T-helper 2 cell treated with Interferon-gamma antibody and Interleukin-4, amounts not matched to agents 5 μg/mL and 100 μg/mL, for 36 hours (primary cell): ENCODE measurements around the gene MYPN.
"Not testable (repeated sequence)": the region's sequence is repeated elsewhere in the genome, so short reads cannot be mapped to it uniquely, and the experiment has no call there.

Experiments used
- DNase-seq: peaks from one replicate; pipeline ENCODE4 v3.0.0; 2021; ENCODE audit warnings: low spot score
- H3K27ac Mint-ChIP-seq: one replicate; pipeline ENCODE4 v1.8.0; 2021; ENCODE audit warnings: mild to moderate bottlenecking, mixed read lengths
- H3K27me3 Mint-ChIP-seq: one replicate; pipeline ENCODE4 v1.8.0; 2021; ENCODE audit warnings: low read depth, mixed read lengths
- H3K36me3 Mint-ChIP-seq: one replicate; pipeline ENCODE4 v1.8.0; 2021; ENCODE audit warnings: low read depth, mixed read lengths
- H3K4me1 Mint-ChIP-seq: one replicate; pipeline ENCODE4 v1.8.0; 2021; ENCODE audit warnings: low read depth, mixed read lengths
- H3K4me3 Mint-ChIP-seq: one replicate; pipeline ENCODE4 v1.8.0; 2022; ENCODE audit warnings: mild to moderate bottlenecking, moderate library complexity, mixed read lengths
- H3K9me3 Mint-ChIP-seq: one replicate; pipeline ENCODE4 v1.8.0; 2021; ENCODE audit warnings: mixed read lengths

MYPN gene

DNA sequence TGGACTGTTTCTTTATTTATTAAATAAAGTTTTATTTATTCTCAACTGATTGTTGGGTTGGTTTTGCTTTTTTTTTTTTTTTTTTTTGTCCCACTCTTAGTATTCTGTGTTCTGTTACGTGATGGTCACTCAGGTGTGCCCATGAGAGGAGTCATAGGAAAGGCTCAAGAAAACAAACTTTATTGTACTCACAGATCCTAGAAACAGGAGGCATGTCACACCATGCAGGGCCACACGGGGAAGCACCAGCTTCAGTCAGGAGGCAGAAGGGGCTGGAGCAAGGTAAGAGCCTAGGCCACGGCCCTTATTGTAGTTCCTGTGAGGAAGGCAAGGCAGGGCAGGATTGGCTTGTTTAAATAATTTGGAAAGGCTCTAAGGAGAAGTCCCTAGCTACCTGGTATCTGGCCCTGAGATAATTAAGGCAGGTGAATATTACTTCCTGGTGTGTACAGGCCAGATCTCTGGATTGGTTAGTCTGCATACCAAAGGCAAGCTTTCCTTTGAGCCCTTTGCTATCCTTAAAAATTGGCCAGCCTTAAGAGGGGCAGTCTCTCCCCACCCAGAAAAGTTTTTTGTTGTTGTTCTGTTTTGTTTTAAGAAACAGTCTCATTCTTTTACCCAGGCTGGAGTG lies 114.4 kb downstream of the MYPN start:
- no peaks in the 10 kb centered on the region for H3K36me3 Mint-ChIP-seq

DNA sequence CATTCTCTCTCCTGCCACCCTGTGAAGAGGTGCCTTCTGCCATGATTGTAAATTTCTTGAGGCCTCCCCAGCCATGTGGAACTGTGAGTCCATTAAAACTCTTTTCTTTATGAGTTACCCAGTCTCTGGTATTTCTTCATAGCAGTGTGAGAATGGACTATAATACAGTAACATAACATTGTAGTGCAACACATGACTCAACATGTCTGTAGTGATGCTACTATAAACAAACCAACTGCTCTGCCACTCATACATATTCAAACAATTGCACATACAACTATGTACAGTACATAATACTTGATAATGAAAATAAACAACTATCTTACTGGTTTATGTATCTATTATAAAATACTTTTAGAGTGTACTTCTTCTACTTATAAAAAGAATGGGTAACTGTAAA lies 115.5 kb downstream of the MYPN start:
- H3K36me3 Mint-ChIP-seq, result no peaks in the 10 kb centered on the region
- no peak overlapping the region for H3K27ac Mint-ChIP-seq
- H3K9me3 Mint-ChIP-seq, result no peaks in the 10 kb centered on the region
- H3K4me1 Mint-ChIP-seq, result no peaks in the 10 kb centered on the region
- no peak overlapping the region for H3K4me3 Mint-ChIP-seq
- H3K27me3 Mint-ChIP-seq, result peaks cover 20% of the 10 kb centered on the region
- no peak for DNase-seq

More for the DNA sequence above, 114.4 kb downstream of the MYPN start:
- no peak for DNase-seq
- peaks cover 15% of the 10 kb centered on the region for H3K27me3 Mint-ChIP-seq
- no peaks in the 10 kb centered on the region for H3K9me3 Mint-ChIP-seq
- H3K27ac Mint-ChIP-seq, result no peak overlapping the region
- no peak overlapping the region for H3K4me3 Mint-ChIP-seq
- no peaks in the 10 kb centered on the region for H3K4me1 Mint-ChIP-seq

DNA sequence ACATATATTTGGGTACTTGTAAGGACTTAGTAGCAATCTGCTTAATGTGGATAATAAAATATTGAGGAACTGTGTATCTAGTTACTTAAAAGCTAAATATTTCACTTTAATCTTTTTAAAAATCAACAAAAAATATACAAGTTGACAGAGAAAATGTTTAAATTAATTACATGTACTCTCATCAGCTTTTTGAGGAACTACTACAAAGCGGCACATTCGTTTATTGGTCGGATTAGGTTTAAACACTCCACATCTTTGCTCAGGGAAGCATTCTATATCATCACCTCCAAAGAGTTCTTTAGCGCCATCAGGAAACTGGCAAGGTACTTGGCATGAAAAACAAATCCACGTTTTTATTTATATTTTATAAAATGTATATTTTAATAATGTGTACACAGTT lies 121.0 kb downstream of the MYPN start:
- Mint-ChIP-seq H3K9me3 (no peaks in the 10 kb centered on the region), H3K4me1 (peaks cover 6% of the 10 kb centered on the region), H3K4me3 (peak overlapping the region; percentile 82), H3K36me3 (no peaks in the 10 kb centered on the region), H3K27ac (no peak overlapping the region), H3K27me3 (peaks cover 53% of the 10 kb centered on the region)
- no peak for DNase-seq

DNA sequence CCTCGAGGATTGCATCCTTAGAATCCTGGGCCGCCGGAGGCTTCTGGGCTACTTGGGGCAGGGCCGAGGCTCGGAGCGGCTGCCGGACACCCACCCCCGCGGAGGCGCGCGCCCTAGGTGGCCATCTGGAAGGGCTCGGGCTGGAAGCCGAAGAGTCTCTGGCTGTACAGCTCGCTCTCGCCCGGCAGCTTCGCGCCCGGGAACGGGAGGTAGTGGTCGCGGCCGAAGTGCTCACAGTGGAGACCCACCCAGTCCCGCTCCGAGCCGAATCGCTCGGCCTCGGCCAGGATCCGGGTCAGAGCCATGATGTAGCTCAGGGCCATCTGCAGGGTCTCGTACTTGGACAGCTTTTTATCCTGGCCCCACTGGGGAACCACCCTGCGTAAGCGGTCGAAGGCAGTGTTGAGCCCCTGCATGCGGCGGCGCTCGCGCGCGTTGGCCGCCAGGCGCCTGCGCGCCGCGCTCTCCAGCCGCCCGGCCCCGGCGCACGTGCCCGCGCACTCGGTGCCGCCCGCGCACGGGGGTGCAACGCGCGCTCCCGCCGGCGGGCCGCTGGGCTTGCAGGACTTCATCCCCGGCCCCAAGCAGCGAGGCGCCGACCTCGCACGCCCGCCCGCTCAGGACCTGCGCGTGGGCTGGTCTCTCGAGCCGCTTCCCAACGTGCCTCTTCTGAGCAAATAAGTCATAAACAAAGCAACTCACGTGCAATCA lies 122.0 kb downstream of the MYPN start:
- peak; percentile 51 for DNase-seq
- H3K36me3 Mint-ChIP-seq, result no peaks in the 10 kb centered on the region
- no peak overlapping the region for H3K27ac Mint-ChIP-seq
- peaks cover 57% of the 10 kb centered on the region for H3K27me3 Mint-ChIP-seq
- no peaks in the 10 kb centered on the region for H3K9me3 Mint-ChIP-seq
- peak overlapping the region; percentile 82 for H3K4me3 Mint-ChIP-seq
- H3K4me1 Mint-ChIP-seq, result peaks cover 6% of the 10 kb centered on the region

DNA sequence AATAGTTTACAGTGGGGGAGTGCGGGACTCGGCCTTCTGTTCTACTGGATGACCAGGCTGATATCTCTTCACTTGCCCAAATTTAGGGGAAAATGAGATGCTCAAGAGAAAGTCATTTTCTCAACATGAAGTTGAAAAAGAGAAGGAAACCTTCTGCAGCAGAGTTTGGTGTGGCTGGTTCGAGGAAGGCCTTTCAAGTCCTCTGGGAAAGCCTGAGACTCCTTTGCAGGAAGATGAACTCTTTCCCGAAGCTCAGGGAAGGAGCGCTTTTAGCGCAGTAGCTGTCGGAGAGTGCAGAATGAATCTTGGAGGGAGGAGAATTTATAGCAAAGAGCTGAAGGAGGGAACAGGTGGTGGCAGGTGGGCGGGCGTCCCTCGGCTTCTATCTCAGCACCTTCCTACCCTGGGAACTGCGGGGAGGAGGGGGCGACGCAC lies 122.5 kb downstream of the MYPN start, which contains the start of gene ATOH7:
Gene ATOH7, minus strand, starts transcription at position 297 of the 435 bp plus-strand sequence. CDS start 436 bp downstream, outside the sequence.
- Mint-ChIP-seq H3K4me3 (peak within 1 kb of the TSS; percentile 82), H3K9me3 (no peaks in the 10 kb centered on the region), H3K36me3 (no peaks in the 10 kb centered on the region), H3K27me3 (peaks cover 57% of the 10 kb centered on the region), H3K4me1 (peaks cover 6% of the 10 kb centered on the region), H3K27ac (no peak within 1 kb of the TSS)
- DNase-seq, result no peak

DNA sequence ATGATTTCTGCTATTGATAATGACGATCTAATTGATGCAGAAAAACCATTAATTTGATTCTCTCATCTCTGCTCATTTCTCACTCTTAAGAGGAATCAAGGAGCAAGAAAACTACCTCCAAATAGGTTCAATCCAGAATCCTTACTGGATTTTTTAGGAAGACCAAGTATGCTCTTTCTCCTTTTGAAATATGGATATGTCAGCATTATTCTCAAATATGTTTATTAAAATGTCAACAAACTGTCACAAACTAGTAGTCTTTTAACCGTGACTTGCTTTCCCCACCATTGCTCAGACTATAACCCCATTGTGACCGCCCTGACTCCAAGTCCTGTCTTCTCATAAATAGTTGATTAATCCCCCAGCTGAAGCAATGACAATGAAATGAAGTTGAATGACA lies 123.8 kb downstream of the MYPN start:
- Mint-ChIP-seq H3K27ac (no peak overlapping the region), H3K4me1 (peaks cover 6% of the 10 kb centered on the region), H3K9me3 (no peaks in the 10 kb centered on the region), H3K27me3 (peaks cover 49% of the 10 kb centered on the region), H3K36me3 (no peaks in the 10 kb centered on the region), H3K4me3 (no peak overlapping the region)
- DNase-seq, result no peak

DNA sequence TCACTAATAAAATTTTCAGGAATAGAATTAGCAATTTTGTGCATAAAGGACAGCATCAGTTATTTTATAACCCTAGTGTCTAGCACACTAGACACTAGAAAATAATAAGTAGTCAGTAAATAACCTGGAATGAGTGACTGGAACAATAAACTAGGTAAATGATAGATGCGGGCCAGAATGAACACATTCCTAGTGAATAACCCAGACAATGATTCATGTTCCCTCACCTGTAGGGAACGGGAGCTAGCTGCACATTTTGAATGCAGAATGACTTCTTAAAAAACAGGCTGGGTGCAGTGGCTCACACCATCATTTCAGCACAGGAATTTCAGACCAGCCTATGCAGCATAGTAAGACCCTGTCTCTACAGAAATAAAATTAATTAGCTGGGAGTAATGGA lies 125.8 kb downstream of the MYPN start:
- Mint-ChIP-seq H3K27me3 (peaks cover 36% of the 10 kb centered on the region), H3K4me1 (peaks cover 6% of the 10 kb centered on the region), H3K36me3 (no peaks in the 10 kb centered on the region), H3K4me3 (no peak overlapping the region), H3K9me3 (no peaks in the 10 kb centered on the region), H3K27ac (no peak overlapping the region)
- DNase-seq, result no peak

DNA sequence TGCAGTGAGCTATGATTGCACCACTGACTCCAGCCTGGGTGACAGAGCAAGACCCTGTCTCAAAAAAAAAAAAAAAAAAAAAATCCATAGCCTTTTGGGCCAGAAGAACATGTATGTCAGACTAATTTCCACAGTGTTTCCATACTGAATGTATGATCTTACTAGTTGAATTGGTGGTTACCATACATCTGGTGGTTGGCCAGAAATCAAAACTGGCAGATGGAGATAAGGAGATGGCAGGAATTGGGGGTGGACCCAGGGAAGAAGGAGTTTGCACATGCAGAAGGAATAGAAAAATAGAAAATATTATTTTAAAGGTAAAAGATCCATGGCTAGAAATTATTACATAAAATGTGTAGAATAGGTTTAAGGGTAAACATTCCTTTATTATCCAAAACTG lies 126.3 kb downstream of the MYPN start:
- Mint-ChIP-seq H3K27me3 (peaks cover 32% of the 10 kb centered on the region), H3K4me3 (no peak overlapping the region), H3K4me1 (peaks cover 6% of the 10 kb centered on the region), H3K36me3 (no peaks in the 10 kb centered on the region), H3K9me3 (no peaks in the 10 kb centered on the region), H3K27ac (no peak overlapping the region)
- no peak for DNase-seq

DNA sequence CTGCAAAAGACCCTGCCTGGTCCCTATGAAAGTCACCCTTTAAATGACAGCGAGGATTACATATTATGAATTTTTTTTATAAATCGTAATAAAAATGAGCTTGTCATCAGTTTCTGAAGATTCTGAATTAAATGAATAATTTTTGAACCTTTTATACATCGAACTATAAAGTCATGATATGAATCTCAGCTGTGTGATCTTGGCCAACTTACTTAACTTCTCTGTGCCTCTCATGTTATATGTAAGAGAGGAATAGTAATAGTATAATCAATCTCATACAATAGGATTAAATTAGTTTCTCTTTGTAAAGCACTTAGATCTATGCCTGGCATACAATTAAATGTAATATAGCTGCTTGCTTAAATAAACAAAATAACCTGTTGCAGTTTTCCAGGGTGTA lies 127.9 kb downstream of the MYPN start:
- no peaks in the 10 kb centered on the region for H3K4me1 Mint-ChIP-seq
- peaks cover 23% of the 10 kb centered on the region for H3K27me3 Mint-ChIP-seq
- no peak overlapping the region for H3K4me3 Mint-ChIP-seq
- H3K9me3 Mint-ChIP-seq, result no peaks in the 10 kb centered on the region
- no peaks in the 10 kb centered on the region for H3K36me3 Mint-ChIP-seq
- no peak overlapping the region for H3K27ac Mint-ChIP-seq
- no peak for DNase-seq

DNA sequence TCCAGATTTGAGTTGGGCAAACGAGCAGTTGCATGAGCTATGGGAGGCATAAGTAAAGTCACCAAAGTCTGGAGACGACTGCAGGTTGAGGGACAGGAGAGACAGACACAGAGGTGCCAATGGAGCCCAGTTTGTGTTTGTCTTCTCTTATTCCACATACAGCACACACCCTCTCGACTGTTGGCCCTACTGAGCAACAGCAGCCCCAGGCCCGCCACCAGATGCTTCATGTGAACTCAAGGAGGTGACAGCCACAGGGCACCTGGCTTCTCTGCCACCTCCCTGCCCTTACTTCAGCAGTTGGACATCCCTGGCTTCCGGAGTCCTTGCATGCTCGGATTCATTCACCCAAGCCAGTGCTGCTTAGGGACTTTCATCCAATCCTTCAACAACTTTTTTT lies 129.1 kb downstream of the MYPN start:
- Mint-ChIP-seq H3K27ac (no peak overlapping the region), H3K36me3 (no peaks in the 10 kb centered on the region), H3K9me3 (no peaks in the 10 kb centered on the region), H3K27me3 (peaks cover 13% of the 10 kb centered on the region), H3K4me1 (no peaks in the 10 kb centered on the region), H3K4me3 (no peak overlapping the region)
- DNase-seq, result no peak

DNA sequence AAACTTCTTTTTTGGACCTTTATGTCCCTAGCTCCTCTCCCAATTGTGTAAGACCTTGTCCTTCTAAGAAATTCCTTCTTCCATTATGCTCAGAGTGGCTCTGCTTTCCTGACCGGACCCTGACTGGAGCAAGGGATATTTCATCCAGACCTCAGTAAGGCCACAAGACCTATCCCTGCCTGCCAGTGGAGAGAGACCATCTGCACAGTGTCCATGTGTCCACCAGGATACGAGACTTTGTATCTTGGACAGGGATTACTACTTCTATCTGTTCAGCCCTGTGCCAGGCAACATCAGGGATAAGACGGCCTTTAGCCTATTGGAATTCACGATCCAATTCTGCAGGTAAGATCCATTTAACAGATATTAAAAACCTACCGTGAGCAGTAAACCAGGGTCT lies 129.8 kb downstream of the MYPN start:
- H3K4me1 Mint-ChIP-seq, result no peaks in the 10 kb centered on the region
- H3K36me3 Mint-ChIP-seq, result no peaks in the 10 kb centered on the region
- no peaks in the 10 kb centered on the region for H3K9me3 Mint-ChIP-seq
- no peak for DNase-seq
- no peak overlapping the region for H3K4me3 Mint-ChIP-seq
- H3K27ac Mint-ChIP-seq, result no peak overlapping the region
- peaks cover 6% of the 10 kb centered on the region for H3K27me3 Mint-ChIP-seq

DNA sequence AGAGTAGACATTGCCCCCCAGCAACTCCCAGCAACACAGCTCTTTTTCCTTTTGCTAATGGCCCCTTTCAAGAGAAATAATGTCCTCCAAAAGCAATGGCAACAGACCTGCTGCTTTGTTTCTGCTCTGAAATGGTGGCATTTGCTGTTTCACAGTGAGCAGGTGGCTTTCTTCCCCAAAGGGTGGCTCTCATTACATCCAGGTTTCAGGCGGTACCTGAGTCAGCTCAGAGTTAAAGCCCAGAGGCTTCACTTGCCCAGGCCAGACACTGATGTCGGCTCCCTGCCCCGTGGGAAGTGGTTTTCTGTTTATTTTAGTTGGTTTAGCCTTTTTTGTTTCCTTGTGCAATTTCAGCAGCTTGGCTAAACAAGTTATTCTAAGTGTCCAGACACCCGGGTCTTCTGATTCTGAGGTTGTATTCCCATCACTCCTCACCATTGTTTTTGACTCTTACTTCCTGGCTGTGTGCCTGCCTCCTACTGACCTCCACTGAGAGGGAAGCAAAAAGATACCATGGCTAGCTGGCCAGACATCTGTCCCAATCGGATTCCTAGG lies 130.4 kb downstream of the MYPN start:
- H3K9me3 Mint-ChIP-seq, result no peaks in the 10 kb centered on the region
- H3K4me1 Mint-ChIP-seq, result no peaks in the 10 kb centered on the region
- peaks cover 4% of the 10 kb centered on the region for H3K27me3 Mint-ChIP-seq
- DNase-seq, result no peak
- no peak overlapping the region for H3K27ac Mint-ChIP-seq
- no peak overlapping the region for H3K4me3 Mint-ChIP-seq
- H3K36me3 Mint-ChIP-seq, result no peaks in the 10 kb centered on the region

DNA sequence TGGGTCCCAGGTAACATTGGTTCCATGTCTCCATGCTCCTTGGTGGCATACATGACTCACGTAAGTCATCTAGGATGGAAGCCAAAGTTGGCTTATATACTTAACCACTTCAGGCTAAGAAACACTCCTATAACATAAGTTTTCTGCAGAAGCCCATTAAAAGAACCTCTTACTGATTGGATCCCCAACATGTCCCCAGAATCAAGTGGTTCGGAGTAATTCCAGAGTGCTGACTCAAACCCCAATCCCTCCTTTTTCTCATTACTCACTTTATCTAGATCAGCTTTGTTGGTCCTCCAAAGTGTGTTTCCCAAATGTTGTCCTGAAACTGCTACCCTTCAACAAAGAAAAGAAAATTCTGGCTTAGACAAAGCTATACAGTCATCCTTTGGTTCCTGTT lies 132.8 kb downstream of the MYPN start:
- no peaks in the 10 kb centered on the region for H3K4me1 Mint-ChIP-seq
- no peaks in the 10 kb centered on the region for H3K36me3 Mint-ChIP-seq
- no peak overlapping the region for H3K27ac Mint-ChIP-seq
- no peak for DNase-seq
- peaks cover 2% of the 10 kb centered on the region for H3K27me3 Mint-ChIP-seq
- H3K4me3 Mint-ChIP-seq, result no peak overlapping the region
- no peaks in the 10 kb centered on the region for H3K9me3 Mint-ChIP-seq

DNA sequence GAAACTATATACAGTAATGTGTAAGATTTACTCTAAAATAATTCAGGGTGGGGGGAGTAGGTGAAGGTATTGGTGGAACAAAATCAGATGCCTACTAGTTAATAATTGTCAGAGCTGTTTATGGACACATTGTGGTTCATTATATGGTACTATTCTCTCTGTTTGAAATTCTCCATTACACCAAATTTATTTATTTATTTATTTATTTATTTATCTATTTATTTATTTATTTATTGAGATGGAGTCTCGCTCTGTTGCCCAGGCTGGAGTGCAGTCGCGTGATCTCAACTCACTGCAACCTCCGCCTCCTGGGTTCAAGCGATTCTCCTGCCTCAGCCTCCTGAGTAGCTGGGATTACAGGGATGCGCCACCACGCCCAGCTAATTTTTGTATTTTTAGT lies 137.1 kb downstream of the MYPN start:
- H3K27me3 Mint-ChIP-seq, H3K36me3 Mint-ChIP-seq, H3K4me3 Mint-ChIP-seq, DNase-seq, H3K9me3 Mint-ChIP-seq, H3K4me1 Mint-ChIP-seq, H3K27ac Mint-ChIP-seq: not testable (repeated sequence)
